ENCODE results near the gene PCBP2.
"Not testable (repeated sequence)": the region's sequence is repeated elsewhere in the genome, so short reads cannot be mapped to it uniquely, and the experiment has no call there.

PCBP2 gene

GRCh38 chr12:53441040-53441833 lies 10.7 kb upstream of the PCBP2 start, which contains the start of gene PRR13:
Gene PRR13 (plus strand): TSS chr12:53441734. CDS start chr12:53442715, 981 bp downstream.
- peak; percentile 99 for DNase-seq (ENCODE audit: low read depth)

- no peak for DNase-seq (ENCODE audit: low read depth)
These were observed 7.9 kb upstream of the PCBP2 start for GRCh38 chr12:53443955-53444354.

DNA sequence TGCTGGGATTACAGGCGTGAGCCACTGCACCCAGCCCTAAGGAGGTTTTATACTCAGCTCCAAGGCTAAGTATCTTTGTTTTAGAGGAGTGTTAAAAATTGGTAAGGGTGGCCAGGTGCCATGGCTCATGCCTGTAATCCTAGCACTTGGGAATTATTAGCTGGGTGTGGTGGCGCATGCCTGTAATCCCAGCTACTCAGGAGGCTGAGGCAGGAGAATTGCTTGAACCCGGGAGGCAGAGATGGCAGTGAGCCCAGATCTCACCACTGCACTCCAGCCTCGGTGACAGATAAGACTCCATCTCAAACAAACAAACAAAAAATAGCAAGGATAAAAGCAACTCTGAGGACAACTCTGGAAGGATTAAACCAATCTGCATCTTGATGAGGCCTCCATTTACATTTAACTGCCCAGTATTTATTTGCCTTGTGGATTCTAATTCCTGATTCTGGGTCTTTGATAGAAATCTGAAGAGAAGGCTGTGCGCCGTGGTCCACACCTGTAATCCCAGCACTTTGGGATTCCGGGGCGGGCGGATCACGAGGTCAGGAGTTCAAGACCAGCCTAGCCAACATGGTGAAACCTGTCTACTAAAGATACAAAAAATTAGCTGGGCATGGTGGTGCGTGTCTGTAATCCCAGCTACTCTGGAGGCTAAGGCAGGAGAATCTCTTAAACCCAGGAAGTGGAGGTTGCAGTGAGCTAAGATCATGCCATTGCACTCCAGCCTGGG lies 7.1 kb upstream of the PCBP2 start:
- not testable (repeated sequence) for DNase-seq (ENCODE audit: low read depth)

DNA sequence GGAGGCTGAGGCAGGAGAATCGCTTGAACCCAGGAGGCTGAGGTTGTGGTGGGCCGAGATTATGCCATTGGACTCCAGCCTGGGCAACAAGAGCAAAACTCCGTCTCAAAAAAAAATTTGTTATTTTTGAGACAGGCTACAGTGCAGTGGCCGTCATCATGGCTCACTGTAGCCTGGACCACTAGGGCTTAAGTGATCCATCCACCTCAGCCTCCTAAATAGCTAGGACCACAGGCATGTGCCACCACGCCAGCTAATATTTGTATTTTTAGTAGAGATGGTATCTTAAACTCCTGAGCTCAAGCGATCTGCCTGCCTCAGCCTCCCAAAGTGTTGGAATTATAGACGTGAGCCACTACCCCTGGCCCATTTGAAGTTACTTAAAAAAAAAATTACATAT lies 966 bp upstream of the PCBP2 start:
- DNase-seq (ENCODE audit: low read depth): no peak

DNA sequence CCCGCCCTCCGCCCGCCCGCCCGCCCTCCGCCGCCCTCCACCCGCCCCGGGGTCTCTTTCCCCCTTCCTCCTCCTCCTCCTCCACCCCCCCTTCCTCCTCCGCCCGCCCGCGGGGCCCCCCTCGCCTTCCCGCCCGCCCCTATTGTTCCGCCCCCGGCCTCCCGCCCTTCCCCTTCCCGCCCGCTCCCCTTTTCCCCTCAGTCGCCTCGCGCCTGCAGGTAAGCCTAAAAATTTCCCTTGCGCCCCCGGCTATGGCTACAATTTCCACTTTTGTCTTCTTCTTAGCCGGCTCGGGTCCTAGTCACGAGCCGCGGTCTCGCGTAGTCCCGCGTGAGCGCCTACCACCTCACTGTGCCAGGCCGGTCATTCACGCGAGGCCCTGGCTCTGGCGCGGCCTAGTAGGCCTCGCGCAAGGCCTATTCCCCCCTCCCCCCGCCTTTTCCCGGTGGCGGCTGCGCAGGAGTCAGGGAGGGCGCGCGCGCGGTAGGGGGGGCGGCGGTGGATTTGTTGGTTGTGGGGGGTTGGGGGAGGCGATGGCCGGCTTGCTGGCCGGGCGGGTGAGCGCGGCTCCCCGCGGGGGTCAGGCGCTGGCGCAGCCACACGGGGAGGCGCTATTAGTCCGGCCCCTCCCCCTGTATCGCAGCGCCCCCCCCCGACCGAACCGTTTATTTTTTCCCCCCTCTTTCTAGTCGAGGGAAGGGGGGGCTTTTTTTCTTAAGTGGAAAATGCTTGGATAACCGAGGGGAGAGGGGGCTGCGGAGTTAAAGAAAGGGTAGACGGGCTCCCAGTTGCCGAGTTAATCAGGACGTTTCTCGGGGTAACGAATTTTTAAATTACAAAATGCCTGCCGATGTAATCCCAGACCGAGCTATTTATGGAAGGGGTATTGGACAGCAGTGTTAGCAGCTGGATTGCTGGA lies 516 bp downstream of the PCBP2 start:
- DNase-seq (ENCODE audit: low read depth): peak; percentile 36

- no peak for DNase-seq (ENCODE audit: low read depth)
These were observed 2.2 kb downstream of the PCBP2 start for GRCh38 chr12:53453953-53454640.

DNA sequence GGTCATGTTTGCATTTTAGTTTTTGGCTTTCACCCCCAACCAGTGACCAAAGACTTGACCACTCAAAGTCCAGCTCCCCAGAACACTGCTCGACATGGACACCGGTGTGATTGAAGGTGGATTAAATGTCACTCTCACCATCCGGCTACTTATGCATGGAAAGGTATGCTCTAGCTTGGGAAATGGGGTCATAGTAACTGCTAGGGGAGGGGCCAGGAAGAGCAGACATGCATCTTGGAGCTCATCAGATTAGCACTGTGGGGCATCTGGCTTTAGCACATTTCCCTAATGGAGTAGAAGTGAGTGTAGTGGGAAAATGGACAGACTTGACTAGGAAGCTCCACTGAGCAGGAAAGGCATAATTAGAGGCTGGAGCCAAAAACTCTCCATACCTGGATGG lies 2.8 kb downstream of the PCBP2 start:
- no peak for DNase-seq (ENCODE audit: low read depth)

GRCh38 chr12:53456654-53457366 lies 4.9 kb downstream of the PCBP2 start:
- no peak for DNase-seq (ENCODE audit: low read depth)

DNA sequence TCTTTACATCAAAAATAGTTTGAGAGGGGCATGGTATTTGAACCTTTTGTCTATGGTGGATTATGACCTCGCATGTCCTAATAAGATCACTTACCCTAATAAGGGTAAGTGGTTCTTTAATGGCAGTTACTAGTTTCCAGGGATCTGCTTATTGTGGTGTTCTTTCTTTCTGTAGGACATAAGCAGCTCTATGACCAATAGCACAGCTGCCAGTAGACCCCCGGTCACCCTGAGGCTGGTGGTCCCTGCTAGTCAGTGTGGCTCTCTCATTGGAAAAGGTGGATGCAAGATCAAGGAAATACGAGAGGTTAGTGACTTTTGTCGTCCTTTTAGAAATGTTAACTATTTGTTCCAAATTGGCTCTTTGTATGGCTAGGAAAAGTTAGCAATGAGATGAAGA lies 7.2 kb downstream of the PCBP2 start:
- no peak for DNase-seq (ENCODE audit: low read depth)

- no peak for DNase-seq (ENCODE audit: low read depth)
These were observed 9.2 kb downstream of the PCBP2 start for GRCh38 chr12:53461059-53461458.

- DNase-seq (ENCODE audit: low read depth): no peak
These were observed 9.7 kb downstream of the PCBP2 start for GRCh38 chr12:53461591-53461990.

GRCh38 chr12:53462935-53463334 lies 11.0 kb downstream of the PCBP2 start:
- no peak for DNase-seq (ENCODE audit: low read depth)

GRCh38 chr12:53463802-53464560 lies 12.1 kb downstream of the PCBP2 start:
- DNase-seq (ENCODE audit: low read depth): no peak

DNA sequence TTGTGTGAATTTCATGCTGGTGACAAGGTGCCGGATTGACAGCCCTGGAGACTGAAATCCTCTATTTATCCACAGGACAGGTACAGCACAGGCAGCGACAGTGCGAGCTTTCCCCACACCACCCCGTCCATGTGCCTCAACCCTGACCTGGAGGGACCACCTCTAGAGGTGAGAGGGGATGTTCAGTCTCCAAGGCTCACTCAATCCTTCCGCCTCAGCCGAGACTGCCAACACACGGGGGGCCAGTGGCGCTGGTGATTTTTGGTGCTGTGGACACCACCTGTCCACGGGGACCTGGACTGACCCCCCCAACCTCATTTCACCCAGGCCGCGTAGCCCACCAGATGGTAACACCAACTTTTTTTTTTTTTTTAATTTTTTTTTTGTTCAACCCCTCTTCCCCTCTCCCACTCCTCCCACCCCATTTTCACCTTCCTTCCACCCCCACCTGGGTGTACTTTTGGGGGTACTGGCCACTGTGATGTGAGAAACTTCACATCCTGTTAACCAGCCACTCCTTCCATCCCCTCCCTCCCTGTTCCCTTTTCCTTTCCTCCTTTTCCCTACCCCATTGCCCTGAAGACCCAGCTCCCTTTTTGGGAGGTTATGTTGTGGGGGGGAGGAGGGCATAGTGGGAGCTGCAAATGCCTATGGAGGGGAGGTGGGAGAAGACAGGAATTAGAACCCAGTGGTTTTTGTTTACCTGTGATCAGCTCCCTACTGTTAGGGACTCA lies 12.9 kb downstream of the PCBP2 start:
- no peak for DNase-seq (ENCODE audit: low read depth)

DNA sequence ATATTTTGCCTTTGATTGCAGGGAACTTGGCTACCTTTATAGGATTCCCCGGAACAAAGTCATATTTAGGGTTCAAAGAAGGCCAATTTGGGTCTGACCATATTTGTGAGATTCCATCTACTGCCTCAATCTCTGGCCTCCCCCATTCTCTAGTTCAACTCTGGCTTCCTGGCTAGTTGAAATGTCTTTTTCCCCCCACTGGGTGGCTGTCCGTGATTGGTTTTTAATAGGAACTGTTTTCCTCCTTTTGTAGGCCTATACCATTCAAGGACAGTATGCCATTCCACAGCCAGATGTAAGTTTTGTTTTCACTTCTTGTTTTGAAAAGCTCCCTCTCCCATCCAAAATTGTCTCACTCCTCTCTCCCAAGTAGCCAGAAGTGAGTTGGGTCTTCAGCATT lies 13.8 kb downstream of the PCBP2 start:
- DNase-seq (ENCODE audit: low read depth): no peak

- DNase-seq (ENCODE audit: low read depth): no peak
These were observed 14.7 kb downstream of the PCBP2 start for GRCh38 chr12:53466640-53467039.

DNA sequence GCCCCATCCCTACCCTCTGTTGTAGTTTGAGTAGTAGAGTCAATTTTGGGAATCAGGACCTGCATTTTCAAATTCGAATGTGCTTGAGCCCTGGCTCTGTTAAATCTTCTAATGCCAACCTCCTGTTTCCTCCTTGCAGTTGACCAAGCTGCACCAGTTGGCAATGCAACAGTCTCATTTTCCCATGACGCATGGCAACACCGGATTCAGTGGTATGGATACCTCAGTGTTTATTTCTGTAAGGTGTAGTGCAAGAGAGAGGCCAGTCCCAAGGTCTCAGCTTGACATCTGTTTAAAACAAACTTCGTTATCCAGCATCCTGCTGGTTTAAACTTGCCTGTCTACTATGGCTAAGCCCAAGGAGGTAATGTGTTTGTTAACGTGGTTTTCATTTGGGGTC lies 15.2 kb downstream of the PCBP2 start:
- DNase-seq (ENCODE audit: low read depth): no peak

DNA sequence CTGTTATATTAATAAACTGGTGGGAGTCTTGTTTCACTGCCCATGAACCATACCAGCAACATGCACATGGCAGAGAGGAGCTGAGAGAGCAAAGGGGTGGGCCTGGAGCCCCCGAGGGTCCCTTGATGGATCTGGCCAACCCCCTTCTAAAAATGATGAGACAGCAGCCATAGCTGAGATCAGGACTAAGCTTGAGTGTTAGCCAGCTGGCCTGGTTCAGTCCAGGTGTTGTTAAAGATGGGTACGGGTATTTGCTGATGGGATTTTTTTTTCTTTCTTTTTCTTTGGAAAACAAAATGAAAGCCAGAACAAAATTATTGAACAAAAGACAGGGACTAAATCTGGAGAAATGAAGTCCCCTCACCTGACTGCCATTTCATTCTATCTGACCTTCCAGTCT lies 16.0 kb downstream of the PCBP2 start:
- DNase-seq (ENCODE audit: low read depth): no peak

- DNase-seq (ENCODE audit: low read depth): no peak
These were observed 16.4 kb downstream of the PCBP2 start for GRCh38 chr12:53468282-53468681.
